ENCODE results near the gene DBET. TPM values are rescaled to one million over a fixed set of nuclear protein-coding genes. Genes with fewer than 3 reads are reported as not detected.
"Not testable (repeated sequence)": the region's sequence is repeated elsewhere in the genome, so short reads cannot be mapped to it uniquely, and the experiment has no call there.

DBET gene
- total RNA-seq, 2 donors from 2014 or later, result not detected

GRCh38 chr4:190112879-190113278 is 48.6 kb downstream of the DBET start:
- DNase-seq; ATAC-seq; intact Hi-C loops (cut with DNase I): not testable (repeated sequence)

GRCh38 chr4:190114991-190115390 is 50.7 kb downstream of the DBET start:
- intact Hi-C loops (cut with DNase I); ATAC-seq; DNase-seq: not testable (repeated sequence)

Other genes starting within 250 kb of the DBET start
- 10 to 100 TPM; 31.9 to 34.6 TPM for gene FRG1, start 123.6 kb upstream of the DBET start, total RNA-seq
- not detected for gene FRG2, start 37.2 kb upstream of the DBET start, total RNA-seq
- gene DUX4, start 109.3 kb downstream of the DBET start, total RNA-seq, result not detected

All from left cardiac atrium (tissue), 4 donors.